PC-3 (cell line): ENCODE measurements around the gene GNA15. TPM values are rescaled to one million over a fixed set of nuclear protein-coding genes. Genes with fewer than 3 reads are reported as not detected.

Experiments used
- ATAC-seq: fragments of 200-7000 bp; cut with Tn5 transposase; 2 replicates; pipeline ENCODE4 v1.9.1; 2020; ENCODE audit warnings: mild to moderate bottlenecking, moderate library complexity
- BruUV-seq: library from RNA; stranded (reverse); fragments of 400-500 nt; replicated peaks from 2 replicates; lab custom pipeline; 2021; lab: Mats Ljungman, UMichigan
- CTCF ChIA-PET: fragments of 300-600 bp; sonication (Branson Sonifier 250); formaldehyde crosslinking; loops from one replicate; lab custom pipeline; 2022; ENCODE audit warnings: antibody characterized with exemption; lab: Charles Lee
- POLR2A ChIA-PET: fragments of 300-600 bp; sonication (Branson Sonifier 250); formaldehyde crosslinking; loops from one replicate; lab custom pipeline; 2022; ENCODE audit warnings: antibody characterized with exemption; ENCODE audit not compliant: unreplicated experiment; lab: Charles Lee
- DNase-seq: peaks from one replicate; pipeline ENCODE4 v3.0.0-alpha.2; 2015
- H2AFZ ChIP-seq: fragments of 300-600 bp; sonication (generic); 2 replicates; pipeline ENCODE4 v1.6.0; 2016; ENCODE audit warnings: antibody characterized with exemption, low read length
- H3F3A ChIP-seq: fragments of 300-600 bp; sonication (generic); one replicate; pipeline ENCODE4 v1.6.0; 2017; ENCODE audit warnings: antibody characterized with exemption, low read length, control low read depth, mild to moderate bottlenecking; ENCODE audit not compliant: unreplicated experiment
- H3K27ac ChIP-seq: fragments of 300-600 bp; sonication (generic); 2 replicates; pipeline ENCODE4 v1.5.1; 2016; ENCODE audit warnings: mild to moderate bottlenecking, low read length
- H3K27me3 ChIP-seq: fragments of 300-600 bp; sonication (generic); 2 replicates; pipeline ENCODE4 v1.6.1; 2016; ENCODE audit warnings: low read length, mixed read lengths
- H3K36me3 ChIP-seq: fragments of 300-600 bp; sonication (generic); 2 replicates; pipeline ENCODE4 v1.6.1; 2016; ENCODE audit warnings: low read depth, mixed run types, low read length, mixed read lengths
- H3K4me1 ChIP-seq: fragments of 300-600 bp; sonication (generic); 2 replicates; pipeline ENCODE4 v1.5.1; 2016; ENCODE audit warnings: low read length; ENCODE audit not compliant: insufficient read depth
- H3K4me2 ChIP-seq: fragments of 300-600 bp; sonication (generic); 2 replicates; pipeline ENCODE4 v1.6.0; 2016; ENCODE audit warnings: low read length
- H3K4me3 ChIP-seq: fragments of 300-600 bp; sonication (generic); 2 replicates; pipeline ENCODE4 v1.5.1; 2016; ENCODE audit warnings: mild to moderate bottlenecking, low read length, mixed read lengths
- H3K79me2 ChIP-seq: fragments of 300-600 bp; sonication (generic); 2 replicates; pipeline ENCODE4 v1.6.1; 2017; ENCODE audit warnings: low read length, mixed read lengths
- H3K9ac ChIP-seq: fragments of 300-600 bp; sonication (generic); 2 replicates; pipeline ENCODE4 v1.6.0; 2016; ENCODE audit warnings: mild to moderate bottlenecking, low read length
- H3K9me2 ChIP-seq: fragments of 300-600 bp; sonication (generic); replicated peaks from 2 replicates; pipeline ENCODE4 v1.6.1; 2016; ENCODE audit warnings: mixed run types, low read length, mixed read lengths
- H3K9me3 ChIP-seq: fragments of 300-600 bp; sonication (generic); 2 replicates; pipeline ENCODE4 v1.6.1; 2016; ENCODE audit warnings: low read length, mixed read lengths
- H4K20me1 ChIP-seq: fragments of 300-600 bp; sonication (generic); 2 replicates; pipeline ENCODE4 v1.6.1; 2016; ENCODE audit warnings: low read length, mixed read lengths
- CTCF ChIP-seq: fragments of 300-600 bp; sonication (generic); conservative IDR thresholded peaks from 2 replicates; pipeline ENCODE4 v1.5.1; 2017; ENCODE audit warnings: antibody characterized with exemption, low read depth, mild to moderate bottlenecking, low read length
- EZH2 ChIP-seq: fragments of 300-600 bp; sonication (generic); IDR thresholded peaks from one replicate; pipeline ENCODE4 v1.6.1; 2017; ENCODE audit warnings: antibody characterized with exemption, mild to moderate bottlenecking, low read length; ENCODE audit not compliant: unreplicated experiment
- EZH2phosphoT487 ChIP-seq: fragments of 300-600 bp; sonication (generic); IDR thresholded peaks from 2 replicates; pipeline ENCODE4 v1.6.1; 2018; ENCODE audit warnings: mild to moderate bottlenecking, antibody characterized with exemption, low read length, borderline replicate concordance
- intact Hi-C: fragments of 100-400 bp; cut with micrococcal nuclease; formaldehyde crosslinking; loops from 2 replicates; pipeline ENCODE4 v1.9.0; 2023
- total RNA-seq: library from RNA; depleted of rRNA; stranded (reverse); fragments of >200 nt; gene quantifications from 2 replicates; pipeline ENCODE4 v1.2.3, GENCODE V29; 2014

Gene GNA15
- total RNA-seq, 1 experiment from 2014 or later = not detected

DNA sequence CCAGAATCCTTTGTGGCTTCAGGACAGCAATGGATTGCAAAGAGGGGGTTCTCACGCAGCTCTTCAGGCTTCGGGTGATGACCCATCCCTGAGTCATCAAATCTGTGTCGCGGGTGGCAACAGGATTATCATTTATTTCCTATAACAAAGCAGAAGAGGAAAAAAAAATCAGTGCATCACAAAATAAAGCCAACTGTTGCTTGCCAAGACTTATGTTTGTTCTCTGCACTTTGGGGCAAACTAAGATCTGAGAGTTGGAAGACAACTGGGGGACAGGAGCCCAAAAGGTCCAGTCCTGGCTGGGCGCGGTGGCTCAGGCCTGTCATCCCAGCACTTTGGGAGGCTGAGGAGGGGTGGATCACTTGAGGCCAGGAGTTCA is 6.4 kb downstream of the GNA15 start:
- no peaks in the 10 kb centered on the region for H3K9me3 ChIP-seq
- peaks cover 9% of the 10 kb centered on the region for H3K4me1 ChIP-seq
- peak overlapping the region; percentile 97 for H3K27ac ChIP-seq
- POLR2A ChIA-PET = interaction anchor here (0.7 kb wide), 2 partner anchors 34 to 1049 kb away, joined by 3 to 6 read pairs; no protein-coding TSS in a partner anchor
- H3K27me3 ChIP-seq = no peaks in the 10 kb centered on the region
- CTCF ChIA-PET = interaction anchor here (1.0 kb wide), 1 partner anchor 13 kb away, joined by 5 read pairs; no protein-coding TSS in a partner anchor
- H3K9ac ChIP-seq = peak overlapping the region; percentile 73
- ATAC-seq (peak; percentile 76), DNase-seq (peak; percentile 81)
- H3K36me3 ChIP-seq = no peaks in the 10 kb centered on the region
- TF ChIP-seq CTCF (no peak), EZH2phosphoT487 (no peak), EZH2 (no peak)
- peak overlapping the region; percentile 74 for H3K4me2 ChIP-seq
- peak overlapping the region; percentile 48; the same call in 1 of the 2 replicates for H3K4me3 ChIP-seq
- H3F3A ChIP-seq = no peaks in the 10 kb centered on the region
- H4K20me1 ChIP-seq = no peaks in the 10 kb centered on the region
- intact Hi-C loops = no loop called here
- H3K9me2 ChIP-seq = no peaks in the 10 kb centered on the region
- no TSS peak for BruUV-seq
- H3K79me2 ChIP-seq = no peaks in the 10 kb centered on the region
- peak overlapping the region; percentile 45 for H2AFZ ChIP-seq

DNA sequence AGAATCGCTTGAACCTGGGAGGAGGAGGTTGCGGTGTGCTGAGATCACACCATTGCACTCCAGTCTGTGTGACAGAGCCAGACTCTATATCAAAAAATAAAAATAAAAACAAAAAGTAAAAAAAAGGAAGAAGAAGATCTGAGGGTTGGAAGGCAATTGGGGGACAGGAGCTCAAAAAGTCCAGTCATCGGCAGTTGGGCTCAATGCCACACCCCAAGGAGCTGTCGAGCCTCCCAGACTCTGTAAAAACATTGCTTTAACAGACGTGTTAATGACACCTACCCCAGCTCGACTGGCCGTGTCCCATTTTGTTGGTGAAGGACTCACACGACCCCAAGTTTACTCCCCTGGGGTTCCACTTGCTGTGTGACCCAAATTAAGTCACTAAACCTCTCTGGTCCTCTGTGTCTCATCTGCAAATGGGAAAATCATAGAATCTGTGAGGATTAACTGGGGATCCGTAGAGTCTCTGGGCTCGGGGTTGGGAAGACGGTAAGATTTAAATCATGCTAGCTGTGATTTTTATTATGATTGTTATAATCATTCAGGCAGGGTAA is 7.0 kb downstream of the GNA15 start:
- no peaks in the 10 kb centered on the region for H3K9me3 ChIP-seq
- no peak overlapping the region for H3K4me3 ChIP-seq
- H4K20me1 ChIP-seq = no peaks in the 10 kb centered on the region
- H3K36me3 ChIP-seq = no peaks in the 10 kb centered on the region
- ChIA-PET CTCF (no interaction called here), POLR2A (no interaction called here)
- H3F3A ChIP-seq = no peaks in the 10 kb centered on the region
- peak overlapping the region; percentile 97 for H3K27ac ChIP-seq
- no peaks in the 10 kb centered on the region for H3K79me2 ChIP-seq
- ATAC-seq = no peak
- DNase-seq = no peak
- TF ChIP-seq EZH2 (no peak), EZH2phosphoT487 (no peak), CTCF (no peak)
- intact Hi-C loops = no loop called here
- peak overlapping the region; percentile 73 for H3K9ac ChIP-seq
- no peak overlapping the region for H2AFZ ChIP-seq
- BruUV-seq = no TSS peak
- H3K9me2 ChIP-seq = no peaks in the 10 kb centered on the region
- H3K4me2 ChIP-seq = peak overlapping the region; percentile 74; the same call in 1 of the 2 replicates
- H3K27me3 ChIP-seq = no peaks in the 10 kb centered on the region
- H3K4me1 ChIP-seq = peaks cover 9% of the 10 kb centered on the region
